ENCODE results near the gene MOCOS.
"Not testable (repeated sequence)": the region's sequence is repeated elsewhere in the genome, so short reads cannot be mapped to it uniquely, and the experiment has no call there.

Gene MOCOS

GRCh38 chr18:36187193-36187825 is at the start of gene MOCOS:
TSS of gene MOCOS (plus strand) at chr18:36187497. CDS start at chr18:36187540, 43 bp downstream.
- FAIRE-seq = no peak

GRCh38 chr18:36139245-36139644 is 48.1 kb upstream of the MOCOS start:
- no peak for FAIRE-seq

GRCh38 chr18:36141576-36141975 is 45.7 kb upstream of the MOCOS start:
- no peak for FAIRE-seq

GRCh38 chr18:36142751-36143150 is 44.5 kb upstream of the MOCOS start:
- peak; percentile 66 for FAIRE-seq

- FAIRE-seq = no peak
Observed at GRCh38 chr18:36143391-36143790, 43.9 kb upstream of the MOCOS start.

GRCh38 chr18:36149514-36150289 is 37.6 kb upstream of the MOCOS start:
- FAIRE-seq = no peak

GRCh38 chr18:36152781-36153180 is 34.5 kb upstream of the MOCOS start:
- FAIRE-seq = no peak

GRCh38 chr18:36153203-36153602 is 34.1 kb upstream of the MOCOS start:
- FAIRE-seq = no peak

- no peak for FAIRE-seq
Observed at GRCh38 chr18:36153771-36154170, 33.5 kb upstream of the MOCOS start.

- no peak for FAIRE-seq
Observed at GRCh38 chr18:36155851-36156757, 31.2 kb upstream of the MOCOS start.

- FAIRE-seq = no peak
Observed at GRCh38 chr18:36157441-36157840, 29.9 kb upstream of the MOCOS start.

GRCh38 chr18:36158266-36158867 is 28.9 kb upstream of the MOCOS start:
- FAIRE-seq = no peak

- FAIRE-seq = no peak
Observed at GRCh38 chr18:36160959-36161371, 26.3 kb upstream of the MOCOS start.

GRCh38 chr18:36162981-36163380 is 24.3 kb upstream of the MOCOS start:
- FAIRE-seq = no peak

GRCh38 chr18:36167692-36168218 is 19.5 kb upstream of the MOCOS start:
- FAIRE-seq = no peak

GRCh38 chr18:36168296-36168695 is 19.0 kb upstream of the MOCOS start:
- FAIRE-seq = not testable (repeated sequence)

- no peak for FAIRE-seq
Observed at GRCh38 chr18:36169938-36170337, 17.4 kb upstream of the MOCOS start.

GRCh38 chr18:36175481-36175880 is 11.8 kb upstream of the MOCOS start:
- FAIRE-seq = no peak

- no peak for FAIRE-seq
Observed at GRCh38 chr18:36176177-36176584, 11.1 kb upstream of the MOCOS start.

GRCh38 chr18:36176711-36177110 is 10.6 kb upstream of the MOCOS start:
- FAIRE-seq = no peak

- no peak for FAIRE-seq
Observed at GRCh38 chr18:36177913-36178312, 9.4 kb upstream of the MOCOS start.

- no peak for FAIRE-seq
Observed at GRCh38 chr18:36179562-36180355, 7.5 kb upstream of the MOCOS start.
